ENCODE measurements around the gene TFAP2E. TPM values are rescaled to one million over a fixed set of nuclear protein-coding genes. Genes with fewer than 3 reads are reported as not detected.

TFAP2E gene
- total RNA-seq, 1 donor from 2014 or later: 6.4 TPM

DNA sequence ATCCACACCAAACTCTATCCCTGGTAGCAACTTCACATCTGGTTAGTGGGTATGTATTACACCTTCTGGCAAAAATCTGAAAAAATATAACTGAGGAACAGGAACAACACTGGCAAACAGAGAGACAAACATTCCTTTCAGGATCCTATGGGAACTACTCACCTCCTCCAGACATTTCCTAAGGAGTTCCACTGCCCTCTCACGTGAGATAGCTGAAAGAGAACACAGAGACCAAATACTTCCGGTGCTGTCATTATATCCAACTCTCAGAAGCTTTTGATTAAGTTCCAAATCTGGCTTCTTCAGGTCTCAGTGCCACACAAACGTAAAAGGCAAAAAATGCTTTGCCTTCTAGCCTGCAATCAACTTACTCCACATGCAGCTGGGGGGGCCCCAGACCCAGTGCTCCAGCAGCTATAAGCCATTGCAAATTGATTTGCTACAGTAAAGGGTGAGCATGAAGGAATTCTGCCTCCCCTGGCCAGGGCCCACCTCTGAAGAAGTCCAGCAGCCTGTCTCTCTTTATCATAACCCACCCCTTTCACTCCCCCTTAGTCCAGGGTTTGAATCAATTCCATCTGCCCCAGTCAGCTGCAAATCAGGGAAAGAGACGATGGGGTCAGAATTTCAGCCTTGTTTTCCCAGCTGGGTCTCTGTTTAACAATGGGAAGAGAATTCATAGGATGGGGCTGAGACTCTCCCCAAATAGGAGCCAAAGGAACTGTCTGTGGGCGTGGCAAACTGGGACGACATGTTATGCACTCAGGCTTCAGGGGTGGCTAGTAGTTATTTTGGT lies 32.2 kb downstream of the TFAP2E start:
- no peaks in the 10 kb centered on the region for H3K27me3 ChIP-seq
- no peaks in the 10 kb centered on the region for H3K9me3 ChIP-seq
- no peak overlapping the region for H3K4me3 ChIP-seq
- H3K27ac ChIP-seq: no peak overlapping the region
- intact Hi-C loops (cut with DNase I): no loop called here
- no peak for TF ChIP-seq POLR2AphosphoS5 (IDR thresholded peaks at IDR 0.05; ENCODE audit: insufficient read depth in 1 of 2, low read depth in 1 of 2)
- TF ChIP-seq POLR2A (IDR thresholded peaks at IDR 0.05): no peak
- TF ChIP-seq, protein P1, sequence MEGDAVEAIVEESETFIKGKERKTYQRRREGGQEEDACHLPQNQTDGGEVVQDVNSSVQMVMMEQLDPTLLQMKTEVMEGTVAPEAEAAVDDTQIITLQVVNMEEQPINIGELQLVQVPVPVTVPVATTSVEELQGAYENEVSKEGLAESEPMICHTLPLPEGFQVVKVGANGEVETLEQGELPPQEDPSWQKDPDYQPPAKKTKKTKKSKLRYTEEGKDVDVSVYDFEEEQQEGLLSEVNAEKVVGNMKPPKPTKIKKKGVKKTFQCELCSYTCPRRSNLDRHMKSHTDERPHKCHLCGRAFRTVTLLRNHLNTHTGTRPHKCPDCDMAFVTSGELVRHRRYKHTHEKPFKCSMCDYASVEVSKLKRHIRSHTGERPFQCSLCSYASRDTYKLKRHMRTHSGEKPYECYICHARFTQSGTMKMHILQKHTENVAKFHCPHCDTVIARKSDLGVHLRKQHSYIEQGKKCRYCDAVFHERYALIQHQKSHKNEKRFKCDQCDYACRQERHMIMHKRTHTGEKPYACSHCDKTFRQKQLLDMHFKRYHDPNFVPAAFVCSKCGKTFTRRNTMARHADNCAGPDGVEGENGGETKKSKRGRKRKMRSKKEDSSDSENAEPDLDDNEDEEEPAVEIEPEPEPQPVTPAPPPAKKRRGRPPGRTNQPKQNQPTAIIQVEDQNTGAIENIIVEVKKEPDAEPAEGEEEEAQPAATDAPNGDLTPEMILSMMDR (IDR thresholded peaks at IDR 0.05): no peak
- H3K4me1 ChIP-seq: no peaks in the 10 kb centered on the region
- DNase-seq (ENCODE audit: extremely low spot score in 2 of 2): no peak
- peaks cover 0 to 73% of the 10 kb centered on the region in 2 donors for H3K36me3 ChIP-seq

DNA sequence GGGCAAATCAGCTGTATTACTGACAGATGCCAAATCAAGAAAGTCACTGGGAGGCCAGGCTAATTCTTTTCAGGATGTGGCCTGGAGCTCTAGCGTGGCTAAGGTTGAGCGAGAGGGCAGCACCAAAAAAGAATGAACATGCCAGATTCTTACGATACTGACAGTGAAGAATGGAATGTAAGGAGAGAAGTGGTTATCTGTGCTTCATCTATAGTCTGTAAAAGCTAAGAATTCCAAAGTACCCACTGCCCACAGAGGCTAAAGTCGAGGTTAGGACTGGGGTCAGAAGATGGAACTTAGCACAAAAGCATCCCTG lies 32.7 kb downstream of the TFAP2E start:
- intact Hi-C loops (cut with DNase I): no loop called here
- TF ChIP-seq POLR2A (IDR thresholded peaks at IDR 0.05) (no peak), POLR2AphosphoS5 (IDR thresholded peaks at IDR 0.05; ENCODE audit: insufficient read depth in 1 of 2, low read depth in 1 of 2) (no peak)
- TF ChIP-seq, protein P1 (IDR thresholded peaks at IDR 0.05): no peak

DNA sequence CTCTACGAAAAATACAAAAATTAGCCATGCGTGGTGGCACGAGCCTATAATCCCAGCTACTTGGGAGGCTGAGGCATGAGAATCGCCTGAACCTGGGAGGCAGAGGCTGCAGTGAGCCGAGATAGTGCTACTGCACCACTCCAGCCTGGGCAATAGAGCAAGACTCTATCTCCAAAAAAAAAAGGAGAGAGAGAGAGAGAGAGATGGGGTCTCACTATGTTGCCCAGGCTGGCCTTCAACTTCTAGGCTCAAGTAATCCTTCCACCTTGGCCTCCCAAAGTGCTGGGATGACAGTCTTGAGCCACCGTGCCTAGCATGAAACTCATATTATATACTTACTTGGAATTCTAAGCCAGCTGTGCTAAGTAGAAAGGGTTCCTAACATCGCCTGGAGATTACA lies 38.5 kb downstream of the TFAP2E start:
- no peak for TF ChIP-seq POLR2A (IDR thresholded peaks at IDR 0.05)
- no peak for TF ChIP-seq POLR2AphosphoS5 (IDR thresholded peaks at IDR 0.05; ENCODE audit: insufficient read depth in 1 of 2, low read depth in 1 of 2)
- TF ChIP-seq, protein P1 (IDR thresholded peaks at IDR 0.05): no peak
- Histone ChIP-seq H3K4me1 (no peaks in the 10 kb centered on the region), H3K4me3 (no peak overlapping the region), H3K27ac (no peak overlapping the region), H3K36me3 (peaks cover 0 to 35% of the 10 kb centered on the region in 2 donors), H3K9me3 (no peaks in the 10 kb centered on the region), H3K27me3 (no peaks in the 10 kb centered on the region)
- no peak for DNase-seq (ENCODE audit: extremely low spot score in 2 of 2)
- intact Hi-C loops (cut with DNase I): no loop called here

More for the DNA sequence above, 32.7 kb downstream of the TFAP2E start:
- no peak overlapping the region for H3K4me3 ChIP-seq
- no peak for DNase-seq (ENCODE audit: extremely low spot score in 2 of 2)
- no peak overlapping the region for H3K27ac ChIP-seq
- peaks cover 0 to 73% of the 10 kb centered on the region in 2 donors for H3K36me3 ChIP-seq
- no peaks in the 10 kb centered on the region for H3K9me3 ChIP-seq
- no peaks in the 10 kb centered on the region for H3K27me3 ChIP-seq
- H3K4me1 ChIP-seq: no peaks in the 10 kb centered on the region

DNA sequence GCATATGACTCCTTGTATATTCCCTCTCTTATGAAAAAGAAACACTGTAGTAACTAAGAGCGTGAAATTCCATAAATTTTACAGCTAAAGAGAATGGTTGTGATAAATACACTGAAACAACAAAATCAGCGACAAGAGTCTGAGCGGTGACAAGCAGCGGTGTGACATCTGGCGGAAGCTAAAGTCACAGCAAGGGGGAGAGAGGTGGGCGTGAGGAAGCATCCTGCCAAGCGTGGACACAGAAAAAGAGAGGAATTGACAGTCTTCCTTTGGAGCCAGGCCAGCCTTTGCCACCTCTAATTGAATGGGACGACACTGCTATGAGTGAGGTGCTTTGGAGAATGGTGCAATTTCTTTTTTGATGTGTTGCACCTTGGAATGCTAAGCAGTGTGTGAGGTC lies 42.3 kb downstream of the TFAP2E start:
- Histone ChIP-seq H3K9me3 (no peaks in the 10 kb centered on the region), H3K27ac (no peak overlapping the region), H3K4me3 (no peak overlapping the region), H3K36me3 (peaks cover 0 to 18% of the 10 kb centered on the region in 2 donors), H3K27me3 (no peaks in the 10 kb centered on the region), H3K4me1 (no peaks in the 10 kb centered on the region)
- intact Hi-C loops (cut with DNase I): no loop called here
- TF ChIP-seq POLR2AphosphoS5 (IDR thresholded peaks at IDR 0.05; ENCODE audit: insufficient read depth in 1 of 2, low read depth in 1 of 2): no peak
- TF ChIP-seq, protein P1 (IDR thresholded peaks at IDR 0.05): no peak
- TF ChIP-seq POLR2A (IDR thresholded peaks at IDR 0.05): no peak
- DNase-seq (ENCODE audit: extremely low spot score in 2 of 2): no peak

Measured in vagina (tissue), 2 donors.